Glomerular endothelial cell (primary cell): ENCODE results near the gene SPACDR. TPM values are rescaled to one million over a fixed set of nuclear protein-coding genes. Genes with fewer than 3 reads are reported as not detected.

ENCODE experiments used
- DNase-seq: peaks from one replicate; pipeline ENCODE4 v3.0.0-alpha.2; 2011; ENCODE audit warnings: low read depth, low spot score; ENCODE audit errors: extremely low read depth
- total RNA-seq: library from RNA; depleted of rRNA; stranded (reverse); fragments of >200 nt; gene quantifications from 2 replicates; pipeline ENCODE4 v1.2.3, GENCODE V29; 2015

SPACDR gene
- total RNA-seq, 1 donor from 2014 or later, result not detected

DNA sequence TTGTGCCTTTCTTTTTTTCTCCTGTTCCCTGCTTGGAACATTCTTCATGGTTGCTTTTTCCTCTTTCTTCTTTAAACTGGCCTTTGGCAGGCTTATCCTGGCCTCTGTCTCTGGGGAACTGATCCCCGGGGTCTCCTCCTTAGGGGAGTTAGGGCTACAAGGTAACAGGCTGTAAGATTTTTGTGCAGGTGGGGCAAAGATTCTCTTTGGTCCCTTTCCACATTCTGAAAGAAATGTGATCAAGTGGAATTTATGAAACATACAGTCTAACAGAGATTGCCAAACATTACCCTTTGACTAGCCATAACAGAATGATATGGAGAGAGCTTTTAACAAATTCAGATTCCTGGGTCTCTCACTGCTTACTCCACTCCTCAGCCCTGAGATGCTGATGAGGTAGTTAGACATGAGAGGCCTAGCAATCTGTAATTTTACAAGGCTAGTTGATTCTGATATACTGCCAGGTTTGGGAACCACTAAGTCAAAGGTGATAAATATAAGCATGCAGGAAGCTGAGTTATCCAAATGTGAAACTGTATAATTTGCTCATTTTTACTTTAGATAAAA is 44.3 kb downstream of the SPACDR start:
- DNase-seq, result no peak

DNA sequence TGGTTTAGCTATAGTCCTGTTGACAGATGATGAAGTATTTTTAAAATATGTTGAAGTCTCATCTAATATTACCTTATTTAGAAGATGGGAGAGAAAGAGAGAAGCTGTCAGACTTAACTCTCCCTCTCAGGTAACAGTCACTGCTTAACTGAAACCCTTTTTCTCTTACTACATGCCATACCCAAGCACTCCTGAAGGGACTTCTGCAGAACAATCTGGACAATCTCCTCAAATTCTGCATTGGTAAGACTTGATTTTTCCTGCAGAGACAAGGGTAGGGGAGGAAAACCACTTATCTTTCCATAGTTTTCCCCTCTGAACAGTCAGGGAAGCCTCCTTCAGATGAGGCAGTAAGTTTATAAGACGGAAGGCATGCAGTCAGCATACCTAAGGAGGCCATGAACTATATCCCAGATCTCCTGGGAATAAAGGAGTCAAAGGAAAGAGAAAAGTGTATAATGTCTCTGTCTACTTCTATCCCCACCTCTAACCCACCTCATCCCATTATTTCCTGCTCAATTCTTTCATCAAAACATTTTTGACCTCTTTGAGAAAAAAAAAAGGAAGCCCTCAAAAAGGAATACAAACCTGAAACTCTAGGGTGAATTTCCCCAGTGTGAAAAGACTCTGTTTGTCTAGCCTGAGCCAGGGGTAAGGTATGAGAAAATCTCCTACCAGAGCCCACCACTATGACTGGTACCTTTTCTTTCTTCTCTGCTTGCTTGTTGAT is 45.0 kb downstream of the SPACDR start:
- no peak for DNase-seq

DNA sequence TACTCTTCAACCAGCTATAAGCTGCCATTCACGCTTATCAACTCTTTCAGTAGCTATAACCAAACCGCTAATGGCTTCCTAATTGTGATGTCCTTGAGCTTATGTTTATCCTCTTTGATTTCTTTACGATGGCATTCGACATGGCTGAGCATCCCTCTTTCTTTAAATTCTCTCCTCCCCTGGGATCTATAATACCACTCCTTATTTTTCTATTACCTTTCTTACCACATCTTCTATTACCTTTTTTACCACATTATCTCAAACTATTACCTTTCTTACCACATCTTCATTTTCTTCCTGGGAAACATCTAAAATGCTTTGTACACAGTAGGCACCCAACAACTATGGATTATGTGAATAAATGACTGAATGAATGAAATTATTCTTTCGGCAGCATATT is 48.6 kb downstream of the SPACDR start:
- no peak for DNase-seq

DNA sequence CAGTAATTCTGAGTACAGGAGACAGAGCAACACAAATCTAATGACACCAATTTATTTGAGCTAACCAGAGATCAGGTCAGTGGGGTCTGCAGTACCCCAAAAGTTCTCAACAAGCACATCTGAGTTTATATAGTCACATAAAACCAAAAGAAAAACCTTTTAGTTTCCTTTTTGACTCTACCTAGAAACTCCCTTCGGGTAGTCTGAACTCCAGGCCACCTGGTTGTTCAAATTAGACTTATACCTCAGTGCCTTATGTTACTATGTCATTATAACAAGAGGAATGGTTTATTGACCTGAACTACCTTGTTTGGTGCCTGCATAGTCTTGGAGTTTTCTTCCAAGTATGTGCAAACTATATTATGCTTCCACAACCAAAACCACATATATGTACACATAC is 50.2 kb downstream of the SPACDR start:
- DNase-seq, result no peak

DNA sequence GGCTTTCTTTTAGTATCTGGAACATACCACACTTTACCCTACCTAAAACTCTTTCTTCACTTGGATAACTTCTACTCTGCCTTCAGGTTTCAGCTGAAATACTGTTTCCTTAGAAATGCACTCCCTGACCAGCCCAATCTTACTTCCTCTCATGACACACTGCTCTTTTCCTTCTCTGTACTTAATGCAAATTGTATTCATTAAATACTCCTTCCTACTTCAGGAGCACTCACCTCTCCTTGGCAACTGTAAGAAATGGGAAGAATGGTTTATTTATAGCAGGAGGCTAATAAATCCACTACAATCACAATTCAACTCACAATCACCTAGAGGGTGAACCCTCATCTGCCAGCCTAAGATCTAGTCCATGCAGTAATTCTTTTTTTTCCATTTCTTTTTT is 50.7 kb downstream of the SPACDR start:
- no peak for DNase-seq

DNA sequence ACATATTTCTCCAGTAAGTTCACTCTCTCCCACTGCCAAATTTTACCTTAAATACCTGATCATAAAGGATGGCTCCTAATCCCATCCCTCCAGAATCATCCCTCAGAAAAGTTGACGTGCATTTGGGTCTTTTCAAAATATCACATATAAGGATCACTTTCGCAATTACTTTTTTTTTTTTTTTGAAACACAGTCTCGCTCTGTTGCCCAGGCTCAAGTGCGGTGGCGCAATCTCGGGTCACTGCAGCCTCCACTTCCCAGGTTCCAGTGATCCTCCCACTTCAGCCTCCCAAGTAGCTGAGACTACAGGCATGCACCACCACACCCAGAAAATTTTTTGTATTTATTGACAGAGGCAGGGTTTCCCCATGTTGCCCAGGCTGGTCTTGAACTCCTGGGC is 53.0 kb downstream of the SPACDR start:
- DNase-seq, result no peak

DNA sequence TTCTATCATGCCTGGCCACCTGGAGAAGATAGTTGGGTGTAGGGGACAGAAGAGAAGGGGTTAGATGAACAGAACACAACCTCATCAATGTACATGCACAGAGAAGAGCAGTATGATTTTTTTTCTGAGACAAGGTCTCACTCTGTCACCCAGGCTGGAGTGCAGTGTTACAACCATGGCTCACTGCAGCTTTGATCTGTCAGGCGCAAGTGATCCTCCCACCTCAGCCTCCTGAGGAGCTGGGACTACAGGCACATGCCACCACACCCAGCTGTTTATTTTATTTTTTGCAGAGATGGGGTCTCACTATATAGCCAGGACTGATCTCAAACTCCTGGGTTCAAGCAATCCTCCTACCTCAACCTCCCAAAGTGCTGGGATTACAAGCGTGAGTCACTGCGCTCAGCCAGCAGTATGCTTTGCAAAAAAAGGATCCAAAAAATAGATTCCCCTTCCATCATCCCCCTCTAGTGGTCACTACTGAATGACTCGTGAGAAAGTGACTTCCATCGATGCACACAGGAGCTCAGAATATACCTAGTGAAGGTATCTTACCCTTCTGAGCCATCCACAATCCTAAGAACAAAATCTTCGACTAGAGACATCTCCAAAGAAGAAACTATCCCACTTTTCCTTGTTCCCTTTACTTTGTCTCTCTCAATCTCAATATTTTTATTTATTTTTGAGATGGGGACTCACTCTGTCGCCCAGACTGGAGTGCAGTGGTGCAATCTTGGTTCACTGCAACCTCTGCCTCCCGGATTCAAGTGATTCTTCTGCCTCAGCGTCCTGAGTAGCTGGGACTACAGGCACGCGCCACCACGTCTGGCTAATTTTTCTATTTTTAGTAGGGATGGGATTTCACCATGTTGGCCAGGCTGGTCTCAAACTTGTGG is 56.5 kb downstream of the SPACDR start:
- peak; percentile 22 for DNase-seq

DNA sequence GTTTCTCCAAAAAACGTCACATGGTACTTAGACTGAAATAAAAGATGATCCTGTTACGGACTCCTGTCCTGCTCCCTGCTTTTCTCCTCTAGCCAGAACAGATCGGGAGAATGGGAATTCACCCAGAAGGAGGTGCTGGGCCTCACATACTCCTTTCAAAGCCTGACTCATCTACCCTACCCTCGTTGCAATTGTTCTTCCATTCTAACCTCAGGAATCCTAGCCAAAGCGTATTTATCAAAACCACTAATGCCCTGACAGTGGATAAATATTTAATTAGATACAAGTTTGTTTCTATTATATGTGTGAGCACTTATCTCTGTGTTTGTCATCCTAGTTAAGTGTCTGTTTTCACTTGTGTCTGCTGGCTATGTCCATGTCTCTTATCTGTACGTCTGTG is 57.3 kb downstream of the SPACDR start:
- DNase-seq, result no peak

Other genes with a start within 250 kb of the SPACDR start
- 0.12 TPM in 1 of 2 replicates, not detected in the other for gene PVRIG, start 244.3 kb downstream of the SPACDR start, total RNA-seq
- not detected in 2 replicates for gene SPDYE3, start 156.6 kb downstream of the SPACDR start, total RNA-seq
- gene PILRB, start 106.1 kb downstream of the SPACDR start, total RNA-seq, result 12.0 and 36.8 TPM in 2 replicates
- gene PILRA, start 90.8 kb downstream of the SPACDR start, total RNA-seq, result 2.5 TPM in 1 of 2 replicates, not detected in the other
- 0.78 and 4.5 TPM in 2 replicates for gene ZCWPW1, start 35.6 kb downstream of the SPACDR start, total RNA-seq
- 32.9 and 41.1 TPM in 2 replicates for gene MEPCE, start 34.4 kb downstream of the SPACDR start, total RNA-seq
- 31.7 and 42.9 TPM in 2 replicates for gene PPP1R35, start 27.8 kb downstream of the SPACDR start, total RNA-seq
- 66.1 and 75.2 TPM in 2 replicates for gene TSC22D4, start 15.0 kb upstream of the SPACDR start, total RNA-seq
- 2.5 and 3.6 TPM in 2 replicates for gene NYAP1, start 19.7 kb upstream of the SPACDR start, total RNA-seq
- 29.2 and 37.3 TPM in 2 replicates for gene AGFG2, start 74.9 kb upstream of the SPACDR start, total RNA-seq
- 0.29 and 1.8 TPM in 2 replicates for gene SAP25, start 109.6 kb upstream of the SPACDR start, total RNA-seq
- gene LRCH4, start 121.9 kb upstream of the SPACDR start, total RNA-seq, result 42.4 and 93.0 TPM in 2 replicates
- not detected in 2 replicates for gene FBXO24, start 122.1 kb upstream of the SPACDR start, total RNA-seq
- 2.9 and 5.7 TPM in 2 replicates for gene PCOLCE, start 138.1 kb upstream of the SPACDR start, total RNA-seq
- gene MOSPD3, start 148.3 kb upstream of the SPACDR start, total RNA-seq, result 21.2 and 28.9 TPM in 2 replicates
- gene TFR2, start 177.3 kb upstream of the SPACDR start, total RNA-seq, result 0.29 TPM in 1 of 2 replicates, not detected in the other
- gene ACTL6B, start 192.2 kb upstream of the SPACDR start, total RNA-seq, result not detected in 2 replicates
- 315 and 318 TPM in 2 replicates for gene GNB2, start 209.5 kb upstream of the SPACDR start, total RNA-seq
- 14.4 and 25.7 TPM in 2 replicates for gene GIGYF1, start 230.0 kb upstream of the SPACDR start, total RNA-seq
- gene POP7, start 241.9 kb upstream of the SPACDR start, total RNA-seq, result 27.8 and 37.2 TPM in 2 replicates